Naive thymus-derived CD4-positive, alpha-beta T cell (primary cell): Measurements from ENCODE around the gene SHISA6. TPM values are rescaled to one million over a fixed set of nuclear protein-coding genes. Genes with fewer than 3 reads are reported as not detected.

Experiments
- ATAC-seq: fragments of 150-1000 bp; cut with Tn5 transposase; 2 replicates; pipeline ENCODE4 v1.10.0; 2021; ENCODE audit warnings: mild to moderate bottlenecking, moderate library complexity
- CTCF ChIA-PET: fragments of 350-600 bp; sonication (Branson Sonifier 250); formaldehyde crosslinking; loops from one replicate; lab custom pipeline; 2021; ENCODE audit warnings: antibody characterized with exemption; lab: Charles Lee
- POLR2A ChIA-PET: fragments of 350-600 bp; sonication (Branson Sonifier 250); formaldehyde crosslinking; loops from one replicate; lab custom pipeline; 2021; ENCODE audit warnings: antibody characterized with exemption, inconsistent platforms; lab: Charles Lee
- DNase-seq, 9 donors: peaks; one replicate each; pipeline versions ENCODE4 v3.0.0 to v3.0.0-alpha.2; 2020 to 2022; ENCODE audit warnings: mixed read lengths in 1 of 9
- H3K27ac ChIP-seq: one replicate; pipeline ENCODE4 v1.7.0; 2013; ENCODE audit warnings: mild to moderate bottlenecking, low read depth, low read length, moderate library complexity
- H3K27me3 ChIP-seq, 2 donors: one replicate each; pipeline ENCODE4 v1.7.0; 2013; ENCODE audit warnings: low read length in 2 of 2, mild to moderate bottlenecking in 2 of 2, moderate library complexity in 2 of 2; ENCODE audit not compliant: control insufficient read depth in 2 of 2, insufficient read depth in 2 of 2
- H3K36me3 ChIP-seq, 3 experiments: 1 replicate in 2 of 3; 2 replicates in 1 of 3; pipeline ENCODE4 v1.7.0; 2013; ENCODE audit warnings: low read length in 3 of 3, mild to moderate bottlenecking in 3 of 3, moderate library complexity in 1 of 3; ENCODE audit not compliant: insufficient read depth in 3 of 3, control insufficient read depth in 2 of 3
- H3K4me1 ChIP-seq, 2 donors: one replicate each; pipeline ENCODE4 v1.7.0; 2013; ENCODE audit warnings: low read length in 2 of 2, mild to moderate bottlenecking in 2 of 2, moderate library complexity in 1 of 2; ENCODE audit not compliant: control insufficient read depth in 2 of 2, insufficient read depth in 2 of 2
- H3K4me3 ChIP-seq: 2 replicates; pipeline ENCODE4 v1.7.0; 2013; ENCODE audit warnings: mild to moderate bottlenecking, low read length
- H3K9me3 ChIP-seq, 3 experiments: 1 replicate in 2 of 3; 2 replicates in 1 of 3; pipeline ENCODE4 v1.7.0; 2013; ENCODE audit warnings: low read length in 3 of 3; ENCODE audit not compliant: control insufficient read depth in 2 of 3
- H3K27ac Mint-ChIP-seq, 9 donors: one replicate each; pipeline ENCODE4 v1.8.0; 2020 to 2022; ENCODE audit warnings: mixed read lengths in 9 of 9, mild to moderate bottlenecking in 8 of 9, moderate library complexity in 5 of 9, inconsistent platforms in 2 of 9
- H3K27me3 Mint-ChIP-seq, 5 donors: one replicate each; pipeline ENCODE4 v1.8.0; 2021 to 2022; ENCODE audit warnings: mixed read lengths in 5 of 5, mild to moderate bottlenecking in 1 of 5
- H3K36me3 Mint-ChIP-seq, 5 donors: one replicate each; pipeline ENCODE4 v1.8.0; 2020 to 2022; ENCODE audit warnings: mixed read lengths in 5 of 5, mild to moderate bottlenecking in 3 of 5, inconsistent platforms in 1 of 5
- H3K4me1 Mint-ChIP-seq, 7 donors: one replicate each; pipeline ENCODE4 v1.8.0; 2020 to 2022; ENCODE audit warnings: mixed read lengths in 7 of 7, mild to moderate bottlenecking in 3 of 7, inconsistent platforms in 1 of 7
- H3K4me3 Mint-ChIP-seq, 10 donors: one replicate each; pipeline ENCODE4 v1.8.0; 2020 to 2022; ENCODE audit warnings: mild to moderate bottlenecking in 10 of 10, mixed read lengths in 10 of 10, moderate library complexity in 6 of 10, inconsistent platforms in 2 of 10
- H3K9me3 Mint-ChIP-seq, 11 donors: one replicate each; pipeline ENCODE4 v1.8.0; 2020 to 2022; ENCODE audit warnings: mixed read lengths in 11 of 11, mild to moderate bottlenecking in 4 of 11, inconsistent platforms in 1 of 11, moderate library complexity in 1 of 11
- intact Hi-C, 2 donors: fragments of 100-400 bp; cut with micrococcal nuclease; formaldehyde crosslinking; loops; one replicate each; pipeline ENCODE4 v1.15.1; 2023
- polyA plus RNA-seq, 2 donors: library from polyadenylated mRNA; unstranded; fragments of 300-500 nt; fragmentation: Illumina TruSeq; gene quantifications; one replicate each; pipeline ENCODE4 v1.2.3, GENCODE V29; 2021
- total RNA-seq, 6 experiments: library from RNA in 5 of 6; stranded (reverse) in 5 of 6; gene quantifications; 1 replicate in 5 of 6; 2 replicates in 1 of 6; pipeline ENCODE4 v1.2.3 and lab custom pipeline; 2021 to 2026

SHISA6 gene
- total and polyA plus RNA-seq, 7 experiments from 2014 or later: not detected

GRCh38 chr17:11493936-11494335 is 252.9 kb downstream of the SHISA6 start:
- Mint-ChIP-seq H3K4me3 (no peak overlapping the region), H3K27ac (no peak overlapping the region), H3K27me3 (no peaks in the 10 kb centered on the region), H3K36me3 (peaks cover 0 to 2% (median 0%) of the 10 kb centered on the region in 5 donors), H3K9me3 (peaks cover 4 to 31% (median 12%) of the 10 kb centered on the region in 11 donors), H3K4me1 (peaks cover 0 to 2% (median 0%) of the 10 kb centered on the region in 7 donors)
- H3K4me1 ChIP-seq: no peaks in the 10 kb centered on the region
- ChIA-PET POLR2A (no interaction called here), CTCF (no interaction called here)
- DNase-seq (no peak), ATAC-seq (no peak)
- no peaks in the 10 kb centered on the region for H3K27me3 ChIP-seq
- no peak overlapping the region for H3K27ac ChIP-seq
- H3K4me3 ChIP-seq: no peak overlapping the region
- intact Hi-C loops: no loop called here
- no peaks in the 10 kb centered on the region for H3K36me3 ChIP-seq
- no peaks in the 10 kb centered on the region for H3K9me3 ChIP-seq

- Histone ChIP-seq H3K4me3 (no peak overlapping the region), H3K36me3 (no peaks in the 10 kb centered on the region), H3K27ac (no peak overlapping the region), H3K4me1 (no peaks in the 10 kb centered on the region), H3K27me3 (no peaks in the 10 kb centered on the region), H3K9me3 (no peaks in the 10 kb centered on the region)
- H3K4me3 Mint-ChIP-seq: no peak overlapping the region
- no peak for ATAC-seq
- H3K27me3 Mint-ChIP-seq: peaks cover 0 to 5% (median 0%) of the 10 kb centered on the region in 5 donors
- ChIA-PET CTCF (no interaction called here), POLR2A (no interaction called here)
- H3K4me1 Mint-ChIP-seq: peaks cover 0 to 2% (median 0%) of the 10 kb centered on the region in 7 donors
- no peak overlapping the region for H3K27ac Mint-ChIP-seq
- DNase-seq: no peak
- peaks cover 3 to 23% (median 10%) of the 10 kb centered on the region in 11 donors for H3K9me3 Mint-ChIP-seq
- intact Hi-C loops: no loop called here
- H3K36me3 Mint-ChIP-seq: peaks cover 0 to 2% (median 0%) of the 10 kb centered on the region in 5 donors
Observed at GRCh38 chr17:11495613-11496012, 254.6 kb downstream of the SHISA6 start.

- Histone ChIP-seq H3K4me1 (no peaks in the 10 kb centered on the region), H3K27me3 (no peaks in the 10 kb centered on the region), H3K27ac (no peak overlapping the region), H3K9me3 (no peaks in the 10 kb centered on the region), H3K4me3 (no peak overlapping the region), H3K36me3 (no peaks in the 10 kb centered on the region)
- no peak for ATAC-seq
- Mint-ChIP-seq H3K4me1 (peaks cover 0 to 2% (median 0%) of the 10 kb centered on the region in 7 donors), H3K36me3 (no peaks in the 10 kb centered on the region), H3K9me3 (peaks cover 0 to 31% (median 11%) of the 10 kb centered on the region in 11 donors), H3K27me3 (peaks cover 0 to 5% (median 0%) of the 10 kb centered on the region in 5 donors), H3K4me3 (no peak overlapping the region), H3K27ac (no peak overlapping the region)
- POLR2A ChIA-PET: no interaction called here
- no peak for DNase-seq
- intact Hi-C loops: no loop called here
- CTCF ChIA-PET: no interaction called here
Observed at GRCh38 chr17:11499881-11500280, 258.9 kb downstream of the SHISA6 start.

- CTCF ChIA-PET: no interaction called here
Observed at GRCh38 chr17:11503308-11504035, 262.5 kb downstream of the SHISA6 start.

GRCh38 chr17:11506635-11507034 is 265.6 kb downstream of the SHISA6 start:
- CTCF ChIA-PET: no interaction called here
- Mint-ChIP-seq H3K4me3 (no peak overlapping the region), H3K36me3 (no peaks in the 10 kb centered on the region), H3K4me1 (no peaks in the 10 kb centered on the region), H3K27ac (no peak overlapping the region), H3K27me3 (no peaks in the 10 kb centered on the region), H3K9me3 (peaks cover 0 to 15% (median 6%) of the 10 kb centered on the region in 11 donors)
- intact Hi-C loops: no loop called here
- POLR2A ChIA-PET: no interaction called here
- Histone ChIP-seq H3K27ac (no peak overlapping the region), H3K9me3 (no peaks in the 10 kb centered on the region), H3K4me3 (no peak overlapping the region), H3K4me1 (no peaks in the 10 kb centered on the region), H3K27me3 (no peaks in the 10 kb centered on the region), H3K36me3 (no peaks in the 10 kb centered on the region)
- no peak for ATAC-seq
- no peak for DNase-seq

More at GRCh38 chr17:11503308-11504035, 262.5 kb downstream of the SHISA6 start:
- no peak overlapping the region for H3K4me3 ChIP-seq
- H3K27me3 Mint-ChIP-seq: peaks cover 0 to 5% (median 0%) of the 10 kb centered on the region in 5 donors
- no peak overlapping the region for H3K27ac Mint-ChIP-seq
- H3K27ac ChIP-seq: no peak overlapping the region
- intact Hi-C loops: no loop called here
- H3K9me3 ChIP-seq: no peaks in the 10 kb centered on the region
- POLR2A ChIA-PET: no interaction called here
- no peaks in the 10 kb centered on the region for H3K4me1 ChIP-seq
- no peaks in the 10 kb centered on the region for H3K27me3 ChIP-seq
- H3K36me3 Mint-ChIP-seq: no peaks in the 10 kb centered on the region
- no peaks in the 10 kb centered on the region for H3K4me1 Mint-ChIP-seq
- H3K4me3 Mint-ChIP-seq: no peak overlapping the region
- peaks cover 4 to 18% (median 8%) of the 10 kb centered on the region in 11 donors for H3K9me3 Mint-ChIP-seq
- no peaks in the 10 kb centered on the region for H3K36me3 ChIP-seq
- ATAC-seq: no peak
- no peak for DNase-seq

GRCh38 chr17:11511696-11512095 is 270.7 kb downstream of the SHISA6 start:
- ATAC-seq (no peak), DNase-seq (no peak)
- intact Hi-C loops: no loop called here
- H3K27me3 Mint-ChIP-seq: peaks cover 0 to 4% (median 0%) of the 10 kb centered on the region in 5 donors
- peaks cover 0 to 3% (median 0%) of the 10 kb centered on the region in 3 experiments for H3K9me3 ChIP-seq
- ChIA-PET POLR2A (no interaction called here), CTCF (no interaction called here)
- no peaks in the 10 kb centered on the region for H3K4me1 Mint-ChIP-seq
- H3K27me3 ChIP-seq: no peaks in the 10 kb centered on the region
- no peak overlapping the region for H3K27ac ChIP-seq
- H3K4me3 ChIP-seq: no peak overlapping the region
- no peaks in the 10 kb centered on the region for H3K36me3 ChIP-seq
- H3K36me3 Mint-ChIP-seq: no peaks in the 10 kb centered on the region
- no peak overlapping the region for H3K27ac Mint-ChIP-seq
- H3K4me1 ChIP-seq: no peaks in the 10 kb centered on the region
- H3K4me3 Mint-ChIP-seq: no peak overlapping the region
- H3K9me3 Mint-ChIP-seq: peaks cover 0 to 12% (median 5%) of the 10 kb centered on the region in 11 donors

- no peaks in the 10 kb centered on the region for H3K4me1 ChIP-seq
- POLR2A ChIA-PET: no interaction called here
Observed at GRCh38 chr17:11514565-11514964, 273.6 kb downstream of the SHISA6 start.

More at GRCh38 chr17:11514565-11514964, 273.6 kb downstream of the SHISA6 start:
- CTCF ChIA-PET: no interaction called here
- H3K27me3 Mint-ChIP-seq: peaks cover 0 to 4% (median 0%) of the 10 kb centered on the region in 5 donors
- H3K4me3 Mint-ChIP-seq: no peak overlapping the region
- Histone ChIP-seq H3K27ac (no peak overlapping the region), H3K9me3 (peaks cover 0 to 3% (median 0%) of the 10 kb centered on the region in 3 experiments), H3K4me3 (no peak overlapping the region), H3K27me3 (no peaks in the 10 kb centered on the region), H3K36me3 (no peaks in the 10 kb centered on the region)
- H3K36me3 Mint-ChIP-seq: no peaks in the 10 kb centered on the region
- peaks cover 0 to 8% (median 2%) of the 10 kb centered on the region in 11 donors for H3K9me3 Mint-ChIP-seq
- no peak for DNase-seq
- ATAC-seq: no peak
- H3K27ac Mint-ChIP-seq: no peak overlapping the region
- intact Hi-C loops: no loop called here
- H3K4me1 Mint-ChIP-seq: no peaks in the 10 kb centered on the region
